ENCODE measurements around the gene HIPK3.
"Not testable (repeated sequence)": the region's sequence is repeated elsewhere in the genome, so short reads cannot be mapped to it uniquely, and the experiment has no call there.

Gene HIPK3

DNA sequence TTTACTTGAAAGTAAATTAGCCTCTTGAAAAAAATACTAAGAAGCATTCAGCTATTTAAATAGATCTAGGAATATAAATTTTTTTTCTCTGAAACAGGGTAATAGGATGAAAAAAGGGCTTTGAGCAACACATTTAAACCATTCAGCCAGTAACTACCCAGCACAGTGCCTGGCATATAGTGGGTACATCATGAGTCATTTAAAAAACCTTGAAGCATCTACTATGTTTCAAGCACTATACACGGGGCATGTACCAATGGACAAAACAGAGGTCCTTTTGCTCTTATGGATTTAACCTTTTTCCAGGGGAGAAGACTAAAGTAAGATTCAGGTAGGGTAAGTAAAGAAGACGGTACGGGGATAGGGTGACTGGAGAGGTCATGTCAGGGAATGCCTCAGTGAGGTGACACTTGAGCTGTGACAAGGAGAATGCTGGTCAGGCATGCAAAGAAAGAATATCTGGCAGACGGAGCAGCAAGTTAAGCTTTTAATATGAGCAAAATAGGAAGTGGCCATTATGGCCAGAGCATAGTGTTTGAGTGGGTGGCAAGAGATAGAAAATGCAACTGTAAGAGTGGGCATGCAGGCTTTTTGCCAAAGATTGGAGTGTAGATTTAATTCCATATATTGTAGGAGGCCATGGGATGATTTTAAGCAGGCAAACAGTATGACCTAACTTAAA lies 101.1 kb downstream of the HIPK3 start:
- H3K27ac ChIP-seq, result no peak overlapping the region
- TF ChIP-seq, protein P1, sequence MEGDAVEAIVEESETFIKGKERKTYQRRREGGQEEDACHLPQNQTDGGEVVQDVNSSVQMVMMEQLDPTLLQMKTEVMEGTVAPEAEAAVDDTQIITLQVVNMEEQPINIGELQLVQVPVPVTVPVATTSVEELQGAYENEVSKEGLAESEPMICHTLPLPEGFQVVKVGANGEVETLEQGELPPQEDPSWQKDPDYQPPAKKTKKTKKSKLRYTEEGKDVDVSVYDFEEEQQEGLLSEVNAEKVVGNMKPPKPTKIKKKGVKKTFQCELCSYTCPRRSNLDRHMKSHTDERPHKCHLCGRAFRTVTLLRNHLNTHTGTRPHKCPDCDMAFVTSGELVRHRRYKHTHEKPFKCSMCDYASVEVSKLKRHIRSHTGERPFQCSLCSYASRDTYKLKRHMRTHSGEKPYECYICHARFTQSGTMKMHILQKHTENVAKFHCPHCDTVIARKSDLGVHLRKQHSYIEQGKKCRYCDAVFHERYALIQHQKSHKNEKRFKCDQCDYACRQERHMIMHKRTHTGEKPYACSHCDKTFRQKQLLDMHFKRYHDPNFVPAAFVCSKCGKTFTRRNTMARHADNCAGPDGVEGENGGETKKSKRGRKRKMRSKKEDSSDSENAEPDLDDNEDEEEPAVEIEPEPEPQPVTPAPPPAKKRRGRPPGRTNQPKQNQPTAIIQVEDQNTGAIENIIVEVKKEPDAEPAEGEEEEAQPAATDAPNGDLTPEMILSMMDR (IDR thresholded peaks at IDR 0.05), result no peak
- H3K36me3 ChIP-seq (ENCODE audit: control insufficient read depth, insufficient read depth, low read length), result no peaks in the 10 kb centered on the region
- no peaks in the 10 kb centered on the region for H3K27me3 ChIP-seq (ENCODE audit: control insufficient read depth, insufficient read depth, low read length)
- no peak overlapping the region for H3K9ac ChIP-seq
- no peaks in the 10 kb centered on the region for H3K9me3 ChIP-seq (ENCODE audit: control insufficient read depth, low read length)
- H3K4me2 ChIP-seq (ENCODE audit: low read length), result no peak overlapping the region
- H2AFZ ChIP-seq, result no peak overlapping the region
- no peak overlapping the region for H3K4me3 ChIP-seq (ENCODE audit: low read depth, low read length)
- H3K79me2 ChIP-seq, result no peaks in the 10 kb centered on the region
- H3K4me1 ChIP-seq, result peaks cover 3% of the 10 kb centered on the region

DNA sequence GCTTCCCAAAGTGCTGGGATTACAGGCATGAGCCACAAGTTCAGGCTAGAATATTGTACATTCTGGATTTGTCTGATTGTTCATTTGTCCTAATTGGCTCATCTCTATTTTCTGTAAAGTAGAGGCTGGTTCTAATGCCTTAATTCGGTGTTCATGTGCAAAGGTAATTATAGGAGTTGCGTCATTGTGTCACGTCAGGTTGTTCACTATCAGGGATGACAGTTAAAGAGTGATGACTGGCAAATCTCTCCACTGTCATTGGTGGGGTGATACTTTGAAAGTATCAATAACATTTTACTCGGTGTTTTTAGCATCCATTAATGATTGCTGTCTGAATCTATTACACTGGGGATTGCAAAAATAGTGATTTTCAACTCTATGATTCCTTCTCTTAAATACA lies 103.5 kb downstream of the HIPK3 start:
- no peaks in the 10 kb centered on the region for H3K9me3 ChIP-seq (ENCODE audit: control insufficient read depth, low read length)
- no peak overlapping the region for H3K4me3 ChIP-seq (ENCODE audit: low read depth, low read length)
- no peak overlapping the region for H2AFZ ChIP-seq
- TF ChIP-seq, protein P1 (IDR thresholded peaks at IDR 0.05), result no peak
- no peaks in the 10 kb centered on the region for H3K79me2 ChIP-seq
- no peaks in the 10 kb centered on the region for H3K36me3 ChIP-seq (ENCODE audit: control insufficient read depth, insufficient read depth, low read length)
- no peak overlapping the region for H3K4me2 ChIP-seq (ENCODE audit: low read length)
- no peaks in the 10 kb centered on the region for H3K27me3 ChIP-seq (ENCODE audit: control insufficient read depth, insufficient read depth, low read length)
- no peak overlapping the region for H3K27ac ChIP-seq
- H3K9ac ChIP-seq, result no peak overlapping the region
- H3K4me1 ChIP-seq, result peaks cover 3% of the 10 kb centered on the region

DNA sequence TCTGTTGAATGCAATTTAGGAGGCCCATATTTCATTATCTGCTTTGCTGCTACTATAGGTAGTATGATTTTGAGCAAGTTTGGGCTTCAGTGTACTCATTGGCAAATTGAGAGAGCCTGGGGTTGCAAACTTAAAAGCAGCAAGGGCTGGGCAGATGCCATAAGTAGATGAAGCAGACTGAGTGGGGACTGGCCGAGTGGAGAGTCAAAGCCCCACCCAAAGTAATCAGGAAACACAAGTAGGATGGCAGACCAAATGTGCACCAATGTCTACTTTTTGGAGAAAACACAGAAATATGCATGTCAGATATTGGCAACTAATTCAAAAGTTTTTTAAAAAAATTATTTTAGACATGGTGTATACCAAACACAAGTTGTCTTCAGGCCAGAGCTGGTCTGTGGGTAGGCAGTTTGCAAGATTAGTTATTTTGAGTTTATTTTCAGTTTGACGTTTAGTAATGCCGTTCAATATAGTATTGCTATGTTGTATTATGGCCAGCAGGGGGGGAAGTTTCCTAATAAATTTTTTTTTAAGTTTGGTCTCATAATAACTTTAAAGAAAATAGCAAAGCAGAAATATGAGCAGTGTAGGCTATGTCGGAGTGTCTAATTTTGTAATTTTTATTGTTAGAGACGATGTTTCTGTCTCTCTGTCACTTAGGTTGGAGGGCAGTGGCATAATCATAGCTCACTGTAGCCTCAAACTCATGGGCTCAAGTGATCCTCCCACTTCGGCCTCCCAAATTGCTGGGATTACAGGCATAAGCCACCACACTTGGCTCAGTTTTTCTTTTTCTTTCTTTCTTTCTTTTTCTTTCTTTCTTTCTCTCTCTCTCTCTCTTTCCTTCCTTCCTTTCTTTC lies 105.1 kb downstream of the HIPK3 start:
- Histone ChIP-seq H3K9ac (no peak overlapping the region), H3K4me3 (ENCODE audit: low read depth, low read length) (no peak overlapping the region), H3K36me3 (ENCODE audit: control insufficient read depth, insufficient read depth, low read length) (no peaks in the 10 kb centered on the region), H3K4me1 (peaks cover 3% of the 10 kb centered on the region), H3K79me2 (no peaks in the 10 kb centered on the region), H3K9me3 (ENCODE audit: control insufficient read depth, low read length) (no peaks in the 10 kb centered on the region), H3K27me3 (ENCODE audit: control insufficient read depth, insufficient read depth, low read length) (no peaks in the 10 kb centered on the region), H3K4me2 (ENCODE audit: low read length) (no peak overlapping the region), H3K27ac (no peak overlapping the region), H2AFZ (no peak overlapping the region)
- TF ChIP-seq, protein P1 (IDR thresholded peaks at IDR 0.05), result peak; percentile 49

DNA sequence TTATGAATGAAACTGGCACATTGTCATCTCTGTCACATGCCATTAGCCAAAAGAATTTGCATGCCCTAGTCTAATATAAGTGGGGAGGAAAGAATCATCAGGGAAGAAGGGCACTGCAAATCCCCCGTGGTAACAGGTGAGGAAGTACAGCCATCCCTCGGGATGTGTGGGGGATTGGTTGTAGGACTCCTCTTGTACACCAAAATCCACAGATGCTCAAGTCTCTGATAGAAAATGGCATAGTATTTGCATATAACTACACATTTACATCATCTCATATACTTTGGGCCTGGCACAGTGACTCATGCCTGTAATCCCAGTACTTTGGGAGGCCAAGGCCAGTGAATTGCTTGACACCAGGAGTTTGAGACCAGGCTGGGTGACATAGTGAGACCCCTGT lies 109.7 kb downstream of the HIPK3 start:
- Histone ChIP-seq H3K79me2 (no peaks in the 10 kb centered on the region), H2AFZ (no peak overlapping the region), H3K9ac (no peak overlapping the region), H3K4me3 (ENCODE audit: low read depth, low read length) (no peak overlapping the region), H3K36me3 (ENCODE audit: control insufficient read depth, insufficient read depth, low read length) (no peaks in the 10 kb centered on the region), H3K4me1 (no peaks in the 10 kb centered on the region), H3K27ac (no peak overlapping the region), H3K9me3 (ENCODE audit: control insufficient read depth, low read length) (no peaks in the 10 kb centered on the region), H3K4me2 (ENCODE audit: low read length) (no peak overlapping the region), H3K27me3 (ENCODE audit: control insufficient read depth, insufficient read depth, low read length) (no peaks in the 10 kb centered on the region)
- TF ChIP-seq, protein P1 (IDR thresholded peaks at IDR 0.05), result no peak

DNA sequence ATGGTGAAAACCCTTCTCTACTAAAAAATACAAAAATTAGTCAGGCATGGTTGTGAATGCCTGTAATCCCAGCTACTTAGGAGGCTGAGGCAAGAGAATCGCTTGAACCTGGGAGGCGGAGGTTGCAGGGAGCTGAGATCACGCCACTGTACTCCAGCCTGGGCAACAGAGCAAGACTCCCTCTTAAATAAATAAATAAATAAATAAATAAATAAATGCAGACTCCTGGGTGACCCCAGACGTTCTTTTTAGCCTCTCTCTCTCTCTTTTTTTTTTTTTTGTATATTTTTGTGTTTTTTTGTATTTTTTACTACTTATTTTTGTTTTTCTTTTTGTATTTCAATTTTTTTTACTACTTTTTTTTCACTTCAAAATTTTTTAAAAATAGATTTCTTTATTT lies 111.3 kb downstream of the HIPK3 start:
- not testable (repeated sequence) for H3K4me3 ChIP-seq (ENCODE audit: low read depth, low read length); H3K9me3 ChIP-seq (ENCODE audit: control insufficient read depth, low read length); H3K79me2 ChIP-seq; H3K27me3 ChIP-seq (ENCODE audit: control insufficient read depth, insufficient read depth, low read length); H2AFZ ChIP-seq; H3K4me1 ChIP-seq; H3K4me2 ChIP-seq (ENCODE audit: low read length); H3K27ac ChIP-seq; H3K36me3 ChIP-seq (ENCODE audit: control insufficient read depth, insufficient read depth, low read length); H3K9ac ChIP-seq
